H1 (cell line): Measurements from ENCODE around the gene DLST. TPM values are rescaled to one million over a fixed set of nuclear protein-coding genes. Genes with fewer than 3 reads are reported as not detected.

Experiments used
- CTCF ChIA-PET: fragments of 300-600 bp; sonication (Branson Sonifier 250); formaldehyde crosslinking; loops from one replicate; lab custom pipeline; 2021; ENCODE audit not compliant: partially characterized antibody; lab: Charles Lee
- POLR2A ChIA-PET: fragments of 300-600 bp; sonication (Branson Sonifier 250); formaldehyde crosslinking; loops from one replicate; lab custom pipeline; 2021; ENCODE audit warnings: inconsistent platforms; ENCODE audit not compliant: partially characterized antibody; lab: Charles Lee
- DNase-seq, 2 experiments: peaks; one replicate each; pipeline versions ENCODE4 v3.0.0 to v3.0.0-alpha.2; 2010 to 2022; ENCODE audit warnings: low spot score in 2 of 2, low read depth in 1 of 2, mixed read lengths in 1 of 2
- FAIRE-seq: peaks from 2 replicates; lab custom pipeline; 2011; peaks lifted over from hg19 to GRCh38; lab: Jason Lieb, UNC
- H2AFZ ChIP-seq: 2 replicates; pipeline ENCODE4 v1.8.1; 2012; ENCODE audit warnings: low read length, inconsistent platforms
- H2AK5ac ChIP-seq: 2 replicates; pipeline ENCODE4 v1.6.1; 2013; ENCODE audit warnings: low read depth, low read length
- H2BK120ac ChIP-seq: replicated peaks from 2 replicates; pipeline ENCODE3; 2013; ENCODE audit warnings: low read depth, low read length, inconsistent platforms
- H2BK12ac ChIP-seq: 2 replicates; pipeline ENCODE4 v1.6.1; 2013; ENCODE audit warnings: low read depth, low read length
- H2BK15ac ChIP-seq: 2 replicates; pipeline ENCODE4 v1.6.1; 2013; ENCODE audit warnings: low read length
- H2BK20ac ChIP-seq: 2 replicates; pipeline ENCODE4 v1.6.1; 2013; ENCODE audit warnings: low read length
- H2BK5ac ChIP-seq: 2 replicates; pipeline ENCODE4 v1.6.1; 2013; ENCODE audit warnings: low read depth, low read length
- H3K14ac ChIP-seq: 2 replicates; pipeline ENCODE4 v1.6.1; 2013; ENCODE audit warnings: inconsistent platforms; ENCODE audit not compliant: insufficient read length
- H3K18ac ChIP-seq: 2 replicates; pipeline ENCODE4 v1.6.1; 2013; ENCODE audit warnings: low read length; ENCODE audit errors: extremely low read depth
- H3K23ac ChIP-seq: 2 replicates; pipeline ENCODE4 v1.6.1; 2013; ENCODE audit warnings: inconsistent platforms; ENCODE audit not compliant: insufficient read length
- H3K23me2 ChIP-seq: 2 replicates; pipeline ENCODE4 v1.6.1; 2013; ENCODE audit warnings: low read depth, low read length
- H3K27ac ChIP-seq: 2 replicates; pipeline ENCODE4 v1.6.1; 2011; ENCODE audit warnings: low read depth, low read length, inconsistent platforms
- H3K27me3 ChIP-seq, 4 experiments: replicated peaks in 1 of 4; 1 replicate in 1 of 4; 2 replicates in 3 of 4; pipeline versions ENCODE4 v1.6.1 to v1.8.1; 2011 to 2013; ENCODE audit warnings: low read length in 3 of 4, mild to moderate bottlenecking in 3 of 4, inconsistent platforms in 2 of 4, mixed read lengths in 2 of 4, moderate library complexity in 1 of 4; ENCODE audit not compliant: control insufficient read depth in 3 of 4, insufficient read depth in 3 of 4; ENCODE audit errors: extremely low read depth in 1 of 4
- H3K36me3 ChIP-seq, 4 experiments: 2 replicates each; pipeline versions ENCODE4 v1.6.1 to v1.8.1; 2011 to 2013; ENCODE audit warnings: mild to moderate bottlenecking in 4 of 4, low read length in 3 of 4, moderate library complexity in 2 of 4, control low read depth in 1 of 4, inconsistent platforms in 1 of 4; ENCODE audit not compliant: insufficient read depth in 4 of 4, control insufficient read depth in 2 of 4
- H3K4ac ChIP-seq: replicated peaks from 2 replicates; pipeline ENCODE3; 2013; ENCODE audit warnings: low read length, low read depth, mixed read lengths, inconsistent platforms; ENCODE audit not compliant: insufficient read length
- H3K4me1 ChIP-seq, 4 experiments: replicated peaks in 1 of 4; 1 replicate in 1 of 4; 2 replicates in 3 of 4; pipeline versions ENCODE4 v1.6.1 to v1.8.1; 2011 to 2013; ENCODE audit warnings: low read length in 3 of 4, inconsistent platforms in 2 of 4, mixed read lengths in 1 of 4; ENCODE audit not compliant: insufficient read depth in 4 of 4, control insufficient read depth in 3 of 4
- H3K4me2 ChIP-seq, 2 experiments: 2 replicates each; pipeline versions ENCODE4 v1.6.1 to v1.8.1; 2011 to 2013; ENCODE audit warnings: low read depth in 2 of 2, low read length in 2 of 2, control low read depth in 1 of 2, inconsistent platforms in 1 of 2, mild to moderate bottlenecking in 1 of 2; ENCODE audit not compliant: insufficient read depth in 1 of 2
- H3K4me3 ChIP-seq, 4 experiments: fragments of 200-600, 300-600 bp in 1 of 4; sonication (generic), shearing (Covaris generic), sonication (Bioruptor Twin) in 1 of 4; 2 replicates each; pipeline versions ENCODE4 v1.5.1 to v1.8.1; 2011 to 2016; ENCODE audit warnings: low read length in 4 of 4, low read depth in 3 of 4, control low read depth in 2 of 4, inconsistent platforms in 2 of 4, mild to moderate bottlenecking in 2 of 4, mixed read lengths in 1 of 4, moderate library complexity in 1 of 4; ENCODE audit not compliant: insufficient read depth in 2 of 4; ENCODE audit errors: extremely low read depth in 1 of 4
- H3K56ac ChIP-seq: replicated peaks from 2 replicates; pipeline ENCODE3; 2013; ENCODE audit warnings: low read depth, mild to moderate bottlenecking, mixed read lengths, low read length, inconsistent platforms; ENCODE audit not compliant: insufficient read length
- H3K79me1 ChIP-seq: 2 replicates; pipeline ENCODE4 v1.6.1; 2013; ENCODE audit warnings: low read depth, low read length, control low read depth
- H3K79me2 ChIP-seq, 2 experiments: 2 replicates each; pipeline versions ENCODE4 v1.6.1 to v1.8.1; 2012 to 2013; ENCODE audit warnings: low read length in 2 of 2, mild to moderate bottlenecking in 2 of 2, inconsistent platforms in 1 of 2; ENCODE audit not compliant: insufficient read depth in 2 of 2, control insufficient read depth in 1 of 2
- H3K9ac ChIP-seq, 4 experiments: replicated peaks in 1 of 4; 1 replicate in 1 of 4; 2 replicates in 3 of 4; pipeline versions ENCODE4 v1.6.1 to v1.8.1; 2011 to 2013; ENCODE audit warnings: low read depth in 3 of 4, low read length in 3 of 4, control low read depth in 2 of 4, mild to moderate bottlenecking in 2 of 4, moderate library complexity in 2 of 4, inconsistent platforms in 1 of 4; ENCODE audit errors: extremely low read depth in 1 of 4
- H3K9me3 ChIP-seq, 2 experiments: 2 replicates each; pipeline versions ENCODE4 v1.6.1 to v1.8.1; 2012 to 2013; ENCODE audit warnings: mild to moderate bottlenecking in 2 of 2, moderate library complexity in 2 of 2, control low read depth in 1 of 2, inconsistent platforms in 1 of 2, low read depth in 1 of 2, low read length in 1 of 2, mixed read lengths in 1 of 2; ENCODE audit not compliant: insufficient read depth in 2 of 2
- H4K20me1 ChIP-seq, 2 experiments: replicated peaks in 1 of 2; 2 replicates each; pipeline versions ENCODE3 to v1.8.1; 2011 to 2013; ENCODE audit warnings: inconsistent platforms in 2 of 2, low read length in 2 of 2, mild to moderate bottlenecking in 1 of 2; ENCODE audit not compliant: insufficient read depth in 2 of 2, control insufficient read depth in 1 of 2
- H4K5ac ChIP-seq: 2 replicates; pipeline ENCODE4 v1.6.1; 2013; ENCODE audit warnings: low read length, low read depth, mixed read lengths, inconsistent platforms; ENCODE audit not compliant: insufficient read length
- H4K8ac ChIP-seq: 2 replicates; pipeline ENCODE4 v1.8.0; 2013; ENCODE audit warnings: mild to moderate bottlenecking, moderate library complexity, low read length, inconsistent platforms; ENCODE audit not compliant: insufficient read depth; ENCODE audit errors: extremely low read depth
- H4K91ac ChIP-seq: replicated peaks from 2 replicates; pipeline ENCODE3; 2013; ENCODE audit warnings: low read length, mixed read lengths, inconsistent platforms; ENCODE audit not compliant: insufficient read length
- CBX8 ChIP-seq: fragments of 300-800, 300-1000 bp; sonication (generic); IDR thresholded peaks from 2 replicates; pipeline ENCODE4 v1.7.1; 2016; ENCODE audit warnings: low read depth, low read length, borderline replicate concordance
- CTBP2 ChIP-seq: IDR thresholded peaks from 2 replicates; pipeline ENCODE4 v1.7.0; 2011; ENCODE audit warnings: borderline replicate concordance, mild to moderate bottlenecking, moderate library complexity, mixed read lengths, low read length; ENCODE audit not compliant: insufficient read depth, insufficient read length
- RAD21 ChIP-seq, 2 experiments: IDR thresholded peaks in 1 of 2; conservative IDR thresholded peaks in 1 of 2; 2 replicates each; pipeline ENCODE4 v1.6.1; 2011; ENCODE audit warnings: low read depth in 2 of 2, low read length in 2 of 2, improper control_type of control experiment in 1 of 2, inconsistent platforms in 1 of 2, mild to moderate bottlenecking in 1 of 2, moderate library complexity in 1 of 2
- SUZ12 ChIP-seq: fragments of 200-600 bp; sonication (generic); IDR thresholded peaks from 2 replicates; pipeline ENCODE4 v1.6.1; 2012; ENCODE audit warnings: mild to moderate bottlenecking, inconsistent platforms, low read length, moderate library complexity, mixed read lengths
- USF2 ChIP-seq: IDR thresholded peaks from 2 replicates; pipeline ENCODE4 v1.6.1; 2011; ENCODE audit warnings: low read length, improper control_type of control experiment
- WGBS, 2 experiments: shearing (Covaris generic) in 1 of 2; methylation state at CpG; one replicate each; pipeline versions ENCODE4 v1.1.6 to v1.1.7; 2013 to 2015; ENCODE audit warnings: low lambda C conversion rate in 2 of 2, mixed read lengths in 2 of 2, inconsistent platforms in 1 of 2, low coverage in 1 of 2, missing lambda C conversion rate in 1 of 2; ENCODE audit not compliant: insufficient replicate concordance in 2 of 2, insufficient coverage in 1 of 2, insufficient read length in 1 of 2; ENCODE audit errors: extremely low coverage in 1 of 2, missing lambda C conversion rate in 1 of 2; 5-methylcytosine and 5-hydroxymethylcytosine counted together
- polyA plus RNA-seq, 7 experiments: library from polyadenylated mRNA; depleted of rRNA in 3 of 7; stranded (reverse) in 5 of 7; unstranded in 2 of 7; fragments of >200 nt in 5 of 7; fragments of 200-250 nt in 2 of 7; gene quantifications; 1 replicate in 5 of 7; 2 replicates in 1 of 7; 4 replicates in 1 of 7; pipeline versions ENCODE4 v1.2.1 to v1.2.3, GENCODE V29; 2011 to 2013; ENCODE audit warnings: missing spikeins in 2 of 7, mixed read lengths in 2 of 7
- total RNA-seq: library from RNA; stranded (reverse); fragmentation: NEBNext Ultra II Directional; extraction: Animal tissue kit (Norgen Biotek cat#: 25700); gene quantifications from 2 replicates; pipeline ENCODE4 v1.2.1, GENCODE V29; 2021

Gene DLST
- total and polyA plus RNA-seq, 2 of the 8 experiments (the other 6 are each of a cell fraction or from before 2014, with no cell fraction given): 96.5 to 117 TPM

- Histone ChIP-seq H2BK20ac (no peak overlapping the region), H3K23me2 (no peaks in the 10 kb centered on the region), H2BK120ac (no peak overlapping the region), H2AK5ac (no peak overlapping the region), H3K18ac (no peak overlapping the region), H4K8ac (no peak overlapping the region), H2AFZ (no peak overlapping the region), H3K23ac (no peak overlapping the region), H4K20me1 (peaks cover 4 to 9% of the 10 kb centered on the region in 2 experiments), H4K5ac (no peak overlapping the region), H3K14ac (no peak overlapping the region), H3K79me2 (no peaks in the 10 kb centered on the region), H2BK5ac (no peak overlapping the region), H3K9me3 (no peaks in the 10 kb centered on the region), H3K79me1 (0 out of 2 replicates have a peak, but pooled peaks cover 2% of the 10 kb centered on the region), H3K4me1 (no peaks in the 10 kb centered on the region), H3K36me3 (peaks cover 55 to 100% (median 93%) of the 10 kb centered on the region in 4 experiments), H3K27ac (no peak overlapping the region), H3K9ac (no peak overlapping the region), H3K27me3 (no peaks in the 10 kb centered on the region), H3K4ac (no peak overlapping the region), H2BK12ac (no peak overlapping the region), H4K91ac (no peak overlapping the region), H3K56ac (no peak overlapping the region), H3K4me3 (no peak overlapping the region), H3K4me2 (no peak overlapping the region), H2BK15ac (no peak overlapping the region)
- TF ChIP-seq CTBP2: no peak
- no peak for TF ChIP-seq RAD21 (IDR thresholded peaks at IDR 0.05 in 1 of 2, conservative IDR thresholded peaks at IDR 0.05 in 1 of 2; ENCODE audit: low read depth in 2 of 2, low read length in 2 of 2)
- no peak for TF ChIP-seq USF2
- no peak for TF ChIP-seq SUZ12
- TF ChIP-seq CBX8: no peak
- FAIRE-seq (no peak), DNase-seq (no peak)
- 82% methylated on average over 1 of the region's 2 CpGs; no CpG with 5 or more reads in 1 of the 2 experiments for WGBS, 2 experiments
- ChIA-PET POLR2A (interaction anchor here (0.6 to 2.5 kb wide), 4 partner anchors 10 to 22 kb away, joined by 3 to 8 read pairs (median 4); partner anchors contain the start of gene PROX2), CTCF (interaction anchor here (0.9 to 24.8 kb wide), 3 partner anchors 8 to 41 kb away, joined by 3 to 509 read pairs (median 173); no protein-coding TSS in a partner anchor)
Observed at GRCh38 chr14:74898083-74898482, 16.4 kb downstream of the DLST start.
